ENCODE measurements around the gene BATF3. TPM values are rescaled to one million over a fixed set of nuclear protein-coding genes. Genes with fewer than 3 reads are reported as not detected.

The BATF3 gene
- total and polyA plus RNA-seq, 2 donors (not counting 3 experiments of a cell fraction or from before 2014, with no cell fraction given) = 0.69 to 1.9 TPM

DNA sequence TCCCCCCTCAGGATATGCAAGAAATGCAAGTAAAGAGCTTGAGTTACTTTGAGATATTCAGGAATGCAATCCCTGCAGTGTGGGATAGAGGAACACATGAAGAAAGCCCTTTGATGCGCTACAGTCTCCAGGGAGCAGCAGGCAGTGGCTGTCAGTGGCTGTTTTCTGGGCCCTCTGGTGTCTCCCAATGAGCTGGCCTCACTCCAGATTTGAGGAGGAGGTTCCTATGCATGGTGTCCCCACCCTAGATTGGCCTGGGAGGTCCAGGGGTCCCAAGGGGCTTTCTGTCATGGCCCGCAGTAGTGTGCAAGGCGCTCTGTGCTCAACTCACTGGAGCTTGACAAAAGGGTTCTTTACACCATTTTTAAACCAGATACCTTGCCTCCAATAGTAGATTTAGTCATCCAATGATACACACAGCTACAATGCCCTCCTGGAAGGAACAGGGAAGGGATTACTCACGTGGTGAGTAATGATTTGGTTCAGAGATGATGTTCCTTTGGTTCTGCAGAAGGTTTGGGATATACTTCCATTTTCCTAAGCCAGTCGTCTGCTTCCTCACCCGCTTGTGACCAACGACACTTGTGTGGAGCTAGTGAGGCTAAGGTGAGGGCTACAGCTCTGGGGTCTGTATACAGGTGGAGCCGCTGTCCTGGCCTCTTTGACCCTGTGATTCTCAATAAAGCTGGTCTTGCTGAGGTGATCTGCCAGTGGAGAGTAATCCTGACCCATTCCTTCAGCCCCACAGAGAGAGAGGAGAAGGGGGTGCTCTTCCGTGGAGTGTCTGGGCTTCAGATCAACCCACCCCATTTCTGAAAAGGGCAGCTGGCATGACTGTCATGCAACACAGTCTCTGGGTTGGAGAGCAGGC lies 6.6 kb downstream of the BATF3 start:
- no peak overlapping the region for H3K4me2 ChIP-seq (ENCODE audit: insufficient read depth, low read length)
- H3K4me1 ChIP-seq (ENCODE audit: control insufficient read depth, extremely low read depth, insufficient read depth, low read length) = no peaks in the 10 kb centered on the region
- no peaks in the 10 kb centered on the region for H3K9me3 ChIP-seq (replicated peaks; ENCODE audit: control insufficient read depth, insufficient read depth, low read length)
- no peaks in the 10 kb centered on the region for H3K79me2 ChIP-seq (ENCODE audit: control insufficient read depth, insufficient read depth, low read length)
- ChIA-PET CTCF (interaction anchor here (1.1 to 1.3 kb wide), 2 partner anchors 8 to 28 kb away, joined by 3 to 8 read pairs; no protein-coding TSS in a partner anchor), POLR2A (no interaction called here)
- DNase-seq (ENCODE audit: low read depth, low spot score) (no peak), FAIRE-seq (peak; percentile 66)
- no peak overlapping the region for H3K27ac ChIP-seq (ENCODE audit: insufficient read depth, low read depth, low read length)
- no TSS peak for BruUV-seq (replicated peaks)
- H4K20me1 ChIP-seq (replicated peaks; ENCODE audit: control insufficient read depth, extremely low read depth, insufficient read depth, low read length) = no peaks in the 10 kb centered on the region
- H3K4me3 ChIP-seq (replicated peaks in 1 of 3; ENCODE audit: insufficient read depth in 1 of 3, low read depth in 1 of 3, low read length in 3 of 3) = no peak overlapping the region
- no peaks in the 10 kb centered on the region for H3K36me3 ChIP-seq (ENCODE audit: control insufficient read depth in 2 of 2, extremely low read depth in 1 of 2, insufficient read depth in 2 of 2, low read length in 2 of 2)
- intact Hi-C loops (cut with micrococcal nuclease) (no loop called here), dilution Hi-C loops (cut with MboI; ENCODE audit: extremely low pct_ligation_motif_present, low sequenced_read_pairs) (no loop called here)
- H3K27me3 ChIP-seq (ENCODE audit: control insufficient read depth in 2 of 2, insufficient read depth in 2 of 2, low read length in 2 of 2) = peaks cover 41 to 43% of the 10 kb centered on the region in 2 experiments
- no peak overlapping the region for H2AFZ ChIP-seq (ENCODE audit: low read depth, low read length)
- H3K9ac ChIP-seq (replicated peaks; ENCODE audit: extremely low read depth, insufficient read depth, low read length) = no peak overlapping the region
- no peaks in the 10 kb centered on the region for H3K9me1 ChIP-seq (replicated peaks; ENCODE audit: control insufficient read depth, extremely low read depth, insufficient read depth, low read length)
- TF ChIP-seq FOS (IDR thresholded peaks at IDR 0.05; ENCODE audit: borderline replicate concordance, insufficient read depth, low read length) = peak; percentile 61
- TF ChIP-seq POLR2AphosphoS5 (IDR thresholded peaks at IDR 0.05; ENCODE audit: insufficient read depth, low read depth, low read length) = no peak

DNA sequence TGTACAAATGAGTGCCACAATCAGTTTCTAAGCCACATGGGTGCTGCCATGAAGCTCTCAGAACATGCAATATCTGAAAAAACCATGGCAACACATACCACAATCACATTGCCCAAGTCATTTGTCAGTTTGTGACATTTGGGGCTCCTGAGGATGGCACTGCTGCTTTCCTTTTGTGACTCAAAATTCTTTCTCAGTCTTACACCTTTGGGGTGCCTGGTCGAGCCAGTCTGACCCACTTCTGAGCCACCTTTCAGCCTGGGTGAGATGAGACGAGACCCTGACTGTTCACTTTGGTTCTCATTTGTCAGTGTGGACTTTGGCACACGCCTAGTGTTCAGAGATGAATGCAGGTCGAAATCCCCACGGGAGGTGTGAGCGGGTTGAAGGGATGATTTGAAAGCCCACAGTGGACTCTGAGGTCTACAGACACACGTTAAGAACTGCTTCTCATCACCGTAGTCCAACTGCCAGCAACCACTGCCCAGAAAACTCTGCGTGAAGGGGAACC lies 8.0 kb downstream of the BATF3 start:
- no TSS peak for BruUV-seq (replicated peaks)
- DNase-seq (ENCODE audit: low read depth, low spot score) (no peak), FAIRE-seq (no peak)
- no peaks in the 10 kb centered on the region for H3K9me3 ChIP-seq (replicated peaks; ENCODE audit: control insufficient read depth, insufficient read depth, low read length)
- no peak overlapping the region for H3K4me2 ChIP-seq (ENCODE audit: insufficient read depth, low read length)
- H3K27me3 ChIP-seq (ENCODE audit: control insufficient read depth in 2 of 2, insufficient read depth in 2 of 2, low read length in 2 of 2) = peaks cover 31 to 33% of the 10 kb centered on the region in 2 experiments
- TF ChIP-seq, protein P1, sequence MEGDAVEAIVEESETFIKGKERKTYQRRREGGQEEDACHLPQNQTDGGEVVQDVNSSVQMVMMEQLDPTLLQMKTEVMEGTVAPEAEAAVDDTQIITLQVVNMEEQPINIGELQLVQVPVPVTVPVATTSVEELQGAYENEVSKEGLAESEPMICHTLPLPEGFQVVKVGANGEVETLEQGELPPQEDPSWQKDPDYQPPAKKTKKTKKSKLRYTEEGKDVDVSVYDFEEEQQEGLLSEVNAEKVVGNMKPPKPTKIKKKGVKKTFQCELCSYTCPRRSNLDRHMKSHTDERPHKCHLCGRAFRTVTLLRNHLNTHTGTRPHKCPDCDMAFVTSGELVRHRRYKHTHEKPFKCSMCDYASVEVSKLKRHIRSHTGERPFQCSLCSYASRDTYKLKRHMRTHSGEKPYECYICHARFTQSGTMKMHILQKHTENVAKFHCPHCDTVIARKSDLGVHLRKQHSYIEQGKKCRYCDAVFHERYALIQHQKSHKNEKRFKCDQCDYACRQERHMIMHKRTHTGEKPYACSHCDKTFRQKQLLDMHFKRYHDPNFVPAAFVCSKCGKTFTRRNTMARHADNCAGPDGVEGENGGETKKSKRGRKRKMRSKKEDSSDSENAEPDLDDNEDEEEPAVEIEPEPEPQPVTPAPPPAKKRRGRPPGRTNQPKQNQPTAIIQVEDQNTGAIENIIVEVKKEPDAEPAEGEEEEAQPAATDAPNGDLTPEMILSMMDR (IDR thresholded peaks at IDR 0.05; ENCODE audit: extremely low read depth in 1 of 2, insufficient read depth in 1 of 2, low read depth in 1 of 2, low read length in 2 of 2) = no peak
- TF ChIP-seq MYC (IDR thresholded peaks at IDR 0.05; ENCODE audit: low read depth, low read length) = no peak
- no peak for TF ChIP-seq GATA2 (IDR thresholded peaks at IDR 0.05; ENCODE audit: insufficient read depth, insufficient read length, low read depth, low read length)
- TF ChIP-seq EZH2 (IDR thresholded peaks at IDR 0.05; ENCODE audit: borderline replicate concordance, low read depth, low read length, severe bottlenecking) = no peak
- no peak for TF ChIP-seq JUN (IDR thresholded peaks at IDR 0.05; ENCODE audit: borderline replicate concordance, insufficient read depth, insufficient read length, low read depth)
- no peak for TF ChIP-seq FOS (IDR thresholded peaks at IDR 0.05; ENCODE audit: borderline replicate concordance, insufficient read depth, low read length)
- TF ChIP-seq, protein P2, sequence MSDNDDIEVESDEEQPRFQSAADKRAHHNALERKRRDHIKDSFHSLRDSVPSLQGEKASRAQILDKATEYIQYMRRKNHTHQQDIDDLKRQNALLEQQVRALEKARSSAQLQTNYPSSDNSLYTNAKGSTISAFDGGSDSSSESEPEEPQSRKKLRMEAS (IDR thresholded peaks at IDR 0.05; ENCODE audit: insufficient read depth, insufficient read length) = no peak
- no peak for TF ChIP-seq POLR2A (IDR thresholded peaks at IDR 0.05; ENCODE audit: low read depth, low read length)
- TF ChIP-seq POLR2AphosphoS5 (IDR thresholded peaks at IDR 0.05; ENCODE audit: insufficient read depth, low read depth, low read length) = no peak
- no peak overlapping the region for H3K9ac ChIP-seq (replicated peaks; ENCODE audit: extremely low read depth, insufficient read depth, low read length)
- no peaks in the 10 kb centered on the region for H3K9me1 ChIP-seq (replicated peaks; ENCODE audit: control insufficient read depth, extremely low read depth, insufficient read depth, low read length)
- no peaks in the 10 kb centered on the region for H3K4me1 ChIP-seq (ENCODE audit: control insufficient read depth, extremely low read depth, insufficient read depth, low read length)
- ChIA-PET CTCF (interaction anchor here (1.0 to 1.6 kb wide), 2 partner anchors 10 to 215 kb away, joined by 4 to 5 read pairs; no protein-coding TSS in a partner anchor), POLR2A (no interaction called here)
- H2AFZ ChIP-seq (ENCODE audit: low read depth, low read length) = no peak overlapping the region
- H3K79me2 ChIP-seq (ENCODE audit: control insufficient read depth, insufficient read depth, low read length) = no peaks in the 10 kb centered on the region
- dilution Hi-C loops (cut with MboI; ENCODE audit: extremely low pct_ligation_motif_present, low sequenced_read_pairs) (no loop called here), intact Hi-C loops (cut with micrococcal nuclease) (no loop called here)
- no peak overlapping the region for H3K4me3 ChIP-seq (replicated peaks in 1 of 3; ENCODE audit: insufficient read depth in 1 of 3, low read depth in 1 of 3, low read length in 3 of 3)
- no peak overlapping the region for H3K27ac ChIP-seq (ENCODE audit: insufficient read depth, low read depth, low read length)
- no peaks in the 10 kb centered on the region for H3K36me3 ChIP-seq (ENCODE audit: control insufficient read depth in 2 of 2, extremely low read depth in 1 of 2, insufficient read depth in 2 of 2, low read length in 2 of 2)
- H4K20me1 ChIP-seq (replicated peaks; ENCODE audit: control insufficient read depth, extremely low read depth, insufficient read depth, low read length) = no peaks in the 10 kb centered on the region

Measured in endothelial cell of umbilical vein (primary cell).